ENCODE data around the gene VOPP1. TPM values are rescaled to one million over a fixed set of nuclear protein-coding genes. Genes with fewer than 3 reads are reported as not detected.

VOPP1 gene
- total and polyA plus RNA-seq, 9 of the 15 experiments (the other 6 are each of a cell fraction or from before 2014, with no cell fraction given) = 8.2 to 45.8 (median 31.2) TPM

GRCh38 chr7:55570218-55570873 is 2.0 kb downstream of the VOPP1 start:
- intact Hi-C loops (cut with micrococcal nuclease) = loop anchor here (5.0 to 10.0 kb wide), 2 partner anchors 203 to 394 kb away; partner anchors contain the start of genes LANCL2 and NIPSNAP2
- ChIA-PET POLR2A (interaction anchor here (0.7 kb wide), 1 partner anchor 337 kb away, joined by 3 read pairs; no protein-coding TSS in a partner anchor), CTCF (ENCODE audit: low intra/inter-chr PET ratio) (no interaction called here)
- BruUV-seq (replicated peaks) = no TSS peak
- 87% methylated on average over 14 of the region's 18 CpGs for WGBS (ENCODE audit: insufficient coverage, low coverage, missing lambda C conversion rate)
- TF ChIP-seq BACH1 (tag; IDR thresholded peaks at IDR 0.05) (no peak), NELFE (IDR thresholded peaks at IDR 0.05; ENCODE audit: insufficient read depth, insufficient read length) (no peak), NCOA2 (IDR thresholded peaks at IDR 0.05; ENCODE audit: partially characterized antibody in 2 of 2) (no peak), PCBP1 (IDR thresholded peaks at IDR 0.05; ENCODE audit: low read depth, low read length, poor library complexity, severe bottlenecking) (no peak), ATF3 (IDR thresholded peaks at IDR 0.05) (no peak), ATF3 (CRISPR knock-in tag; conservative IDR thresholded peaks at IDR 0.05) (no peak), E2F1 (CRISPR knock-in tag; IDR thresholded peaks at IDR 0.05) (no peak), ATF6 (CRISPR knock-in tag; IDR thresholded peaks at IDR 0.05) (no peak), PRMT5 (CRISPR knock-in tag; IDR thresholded peaks at IDR 0.05) (no peak), ZNF507 (tag; conservative IDR thresholded peaks at IDR 0.05) (no peak), CBX2 (IDR thresholded peaks at IDR 0.05; ENCODE audit: insufficient read depth, low read length, poor library complexity, severe bottlenecking) (no peak), C11orf30 (IDR thresholded peaks at IDR 0.05; ENCODE audit: low read depth) (no peak)
- no peak overlapping the region for H3K4me2 ChIP-seq (ENCODE audit: insufficient read depth, low read length)
- no peaks in the 10 kb centered on the region for H3K9me3 ChIP-seq (replicated peaks; ENCODE audit: control insufficient read depth, insufficient read depth, low read depth, low read length)
- DNase-seq (ENCODE audit: extremely low read depth in 1 of 4, low spot score in 3 of 4) (no peak), FAIRE-seq (no peak), ATAC-seq (no peak)
- H4K20me1 ChIP-seq (replicated peaks; ENCODE audit: control insufficient read depth, insufficient read depth, low read length) = peaks cover 11% of the 10 kb centered on the region; the same call in 1 of the 2 replicates
- H3K79me2 ChIP-seq (ENCODE audit: control insufficient read depth, insufficient read depth, low read length) = peaks cover 58% of the 10 kb centered on the region
- H3K9me1 ChIP-seq (ENCODE audit: control insufficient read depth, insufficient read depth, low read length) = no peaks in the 10 kb centered on the region
- no peak overlapping the region for H3K27ac ChIP-seq (ENCODE audit: extremely low read depth, low read depth, low read length)
- peaks cover 15 to 35% of the 10 kb centered on the region in 2 experiments for H3K4me1 ChIP-seq (replicated peaks in 1 of 2; ENCODE audit: control insufficient read depth in 2 of 2, insufficient read depth in 2 of 2, low read length in 2 of 2)
- H2AFZ ChIP-seq (ENCODE audit: low read depth, low read length) = no peak overlapping the region
- H3K4me3 ChIP-seq = no peak overlapping the region
- H3K9ac ChIP-seq (ENCODE audit: insufficient read depth in 1 of 2, low read depth in 2 of 2, low read length in 2 of 2) = no peak overlapping the region
- H3K27me3 ChIP-seq (ENCODE audit: control insufficient read depth in 2 of 2, insufficient read depth in 2 of 2, low read length in 2 of 2) = no peaks in the 10 kb centered on the region
- in situ Hi-C loops (cut with MboI) = no loop called here
- H3K36me3 ChIP-seq (ENCODE audit: control insufficient read depth, insufficient read depth, low read length) = no peaks in the 10 kb centered on the region
